HEK293 (cell line): ENCODE data around the gene RGL2.
A peak's percentile ranks its signal among the peaks of the same experiment; 100 is the strongest.

Experiments
- CTCF ChIA-PET: fragments of 350-600 bp; formaldehyde crosslinking; extraction: SDS; loops from one replicate; lab custom pipeline; 2021; ENCODE audit warnings: antibody characterized with exemption; lab: Yijun Ruan, JAX
- POLR2A ChIA-PET: fragments of 300-600 bp; formaldehyde crosslinking; extraction: SDS; loops from one replicate; lab custom pipeline; 2020; ENCODE audit warnings: antibody characterized with exemption, inconsistent platforms; lab: Yijun Ruan, JAX
- H3K27ac ChIP-seq: fragments of 200-500 bp; sonication (Bioruptor generic); 2 replicates; pipeline ENCODE4 v1.5.1; 2014; ENCODE audit warnings: low read depth, low read length, control low read depth, inconsistent platforms; ENCODE audit errors: extremely low read depth
- H3K36me3 ChIP-seq, 2 experiments: fragments of 200-500 bp in 1 of 2; sonication (Bioruptor generic) in 1 of 2; 1 replicate in 1 of 2; 2 replicates in 1 of 2; pipeline ENCODE4 v1.5.1; 2014 to 2017; ENCODE audit warnings: inconsistent platforms in 2 of 2, low read length in 2 of 2; ENCODE audit not compliant: control insufficient read depth in 2 of 2, insufficient read depth in 1 of 2
- H3K4me1 ChIP-seq: fragments of 200-500 bp; sonication (Bioruptor generic); 2 replicates; pipeline ENCODE4 v1.5.1; 2014; ENCODE audit warnings: mild to moderate bottlenecking, low read length, inconsistent platforms; ENCODE audit not compliant: control insufficient read depth, insufficient read depth
- H3K4me3 ChIP-seq: 2 replicates; pipeline ENCODE4 v1.5.1; 2011; ENCODE audit warnings: low read depth, mild to moderate bottlenecking, control low read depth, low read length, moderate library complexity
- H3K9me3 ChIP-seq: fragments of 200-500 bp; sonication (Bioruptor generic); 2 replicates; pipeline ENCODE4 v1.5.1; 2014; ENCODE audit warnings: low read depth, low read length, inconsistent platforms; ENCODE audit not compliant: control insufficient read depth, insufficient read depth
- EGR2 ChIP-seq: fragments of 450-650 bp; formaldehyde crosslinking; IDR thresholded peaks from 2 replicates; pipeline ENCODE4 v1.5.1; 2016; ENCODE audit warnings: low read depth, missing biosample characterization, missing genetic modification characterization
- GLIS2 ChIP-seq: fragments of 450-650 bp; formaldehyde crosslinking; IDR thresholded peaks from 2 replicates; pipeline ENCODE4 v1.5.1; 2016; ENCODE audit warnings: missing biosample characterization, missing genetic modification characterization
- MEIS1 ChIP-seq: sonication (generic); formaldehyde crosslinking; IDR thresholded peaks from 2 replicates; pipeline ENCODE4 v1.8.1; 2022; ENCODE audit warnings: missing genetic modification reagents, mild to moderate bottlenecking, borderline replicate concordance
- MZF1 ChIP-seq: fragments of 450-650 bp; formaldehyde crosslinking; IDR thresholded peaks from 2 replicates; pipeline ENCODE4 v1.5.1; 2017; ENCODE audit warnings: missing biosample characterization, missing genetic modification characterization, borderline replicate concordance
- TCF7L2 ChIP-seq: IDR thresholded peaks from 2 replicates; pipeline ENCODE4 v1.6.1; 2011; ENCODE audit warnings: low read depth, mild to moderate bottlenecking, inconsistent platforms, low read length, moderate library complexity, borderline replicate concordance
- ZBTB11 ChIP-seq: fragments of 450-650 bp; formaldehyde crosslinking; conservative IDR thresholded peaks from 2 replicates; pipeline ENCODE4 v1.5.1; 2016; ENCODE audit warnings: low read depth, missing biosample characterization, missing genetic modification characterization
- ZBTB17 ChIP-seq: fragments of 450-650 bp; formaldehyde crosslinking; IDR thresholded peaks from 2 replicates; pipeline ENCODE4 v1.5.1; 2016; ENCODE audit warnings: missing biosample characterization, missing genetic modification characterization
- ZNF121 ChIP-seq: fragments of 450-650 bp; formaldehyde crosslinking; IDR thresholded peaks from 2 replicates; pipeline ENCODE4 v1.5.1; 2016; ENCODE audit warnings: missing biosample characterization, missing genetic modification characterization
- ZNF133 ChIP-seq: fragments of 450-650 bp; formaldehyde crosslinking; IDR thresholded peaks from 2 replicates; pipeline ENCODE4 v1.5.1; 2016; ENCODE audit warnings: missing biosample characterization, missing genetic modification characterization
- ZNF148 ChIP-seq: fragments of 450-650 bp; formaldehyde crosslinking; IDR thresholded peaks from 2 replicates; pipeline ENCODE4 v1.5.0; 2017; ENCODE audit warnings: missing biosample characterization, missing genetic modification characterization, borderline replicate concordance
- ZNF26 ChIP-seq: fragments of 450-650 bp; formaldehyde crosslinking; IDR thresholded peaks from 2 replicates; pipeline ENCODE4 v1.5.1; 2016; ENCODE audit warnings: missing biosample characterization, missing genetic modification characterization
- ZNF324 ChIP-seq: fragments of 450-650 bp; formaldehyde crosslinking; IDR thresholded peaks from 2 replicates; pipeline ENCODE4 v1.5.1; 2016; ENCODE audit warnings: missing biosample characterization, missing genetic modification characterization
- ZNF544 ChIP-seq: fragments of 450-650 bp; formaldehyde crosslinking; IDR thresholded peaks from 2 replicates; pipeline ENCODE4 v1.5.0; 2017; ENCODE audit warnings: missing biosample characterization, missing genetic modification characterization
- ZNF560 ChIP-seq: fragments of 450-650 bp; formaldehyde crosslinking; IDR thresholded peaks from 2 replicates; pipeline ENCODE4 v1.5.1; 2017; ENCODE audit warnings: missing biosample characterization, missing genetic modification characterization, borderline replicate concordance
- ZNF654 ChIP-seq: fragments of 450-650 bp; formaldehyde crosslinking; IDR thresholded peaks from 2 replicates; pipeline ENCODE4 v1.5.1; 2016; ENCODE audit warnings: low read depth, missing biosample characterization, missing genetic modification characterization
- ZSCAN23 ChIP-seq: fragments of 450-650 bp; formaldehyde crosslinking; IDR thresholded peaks from 2 replicates; pipeline ENCODE4 v1.5.1; 2016; ENCODE audit warnings: missing biosample characterization, missing genetic modification characterization
- TF ChIP-seq, protein P1 (sequence below): fragments of 450-650 bp; formaldehyde crosslinking; conservative IDR thresholded peaks from 2 replicates; pipeline ENCODE4 v1.5.1; 2016; ENCODE audit warnings: low read depth, missing biosample characterization, missing genetic modification characterization
- TF ChIP-seq, protein P2 (sequence below): fragments of 450-650 bp; formaldehyde crosslinking; IDR thresholded peaks from 2 replicates; pipeline ENCODE4 v1.5.1; 2016; ENCODE audit warnings: missing biosample characterization, missing genetic modification characterization

The RGL2 gene

DNA sequence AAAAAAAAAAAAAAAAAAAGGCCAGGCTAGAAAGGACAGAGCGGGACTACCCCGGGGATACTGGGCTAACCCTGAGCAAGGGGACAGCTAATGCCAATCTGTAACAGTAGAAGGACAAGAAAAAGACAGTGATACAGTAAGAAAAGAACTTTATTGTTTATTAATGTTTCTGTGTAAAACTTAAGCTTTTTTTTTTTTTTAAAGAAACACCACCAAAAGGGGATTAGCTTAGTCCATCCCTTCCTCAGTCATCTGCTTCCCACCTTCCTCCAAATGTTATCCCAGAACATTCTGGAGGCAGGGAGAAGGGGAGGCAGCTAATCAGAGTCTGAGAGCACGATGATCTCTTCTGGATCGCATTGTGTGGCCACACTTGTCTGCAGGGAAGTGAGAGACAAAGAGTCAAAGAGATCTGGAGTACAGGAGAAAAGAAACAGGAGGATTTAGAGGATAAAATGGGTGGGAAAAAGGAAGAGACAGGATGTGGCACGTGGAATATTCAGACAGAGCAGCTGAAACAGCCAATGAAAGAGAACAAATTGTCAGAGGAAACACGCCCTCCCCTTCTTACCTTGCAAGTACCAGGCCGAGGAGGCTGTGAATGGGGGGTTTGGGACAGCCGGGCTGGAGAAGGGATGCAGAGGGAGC lies 19.8 kb upstream of the RGL2 start (continued):
- TF ChIP-seq MZF1 (peak; percentile 87; the same call in 1 of the 2 replicates), GLIS2 (tag by site-specific recombination) (no peak)
- TF ChIP-seq, protein P1, sequence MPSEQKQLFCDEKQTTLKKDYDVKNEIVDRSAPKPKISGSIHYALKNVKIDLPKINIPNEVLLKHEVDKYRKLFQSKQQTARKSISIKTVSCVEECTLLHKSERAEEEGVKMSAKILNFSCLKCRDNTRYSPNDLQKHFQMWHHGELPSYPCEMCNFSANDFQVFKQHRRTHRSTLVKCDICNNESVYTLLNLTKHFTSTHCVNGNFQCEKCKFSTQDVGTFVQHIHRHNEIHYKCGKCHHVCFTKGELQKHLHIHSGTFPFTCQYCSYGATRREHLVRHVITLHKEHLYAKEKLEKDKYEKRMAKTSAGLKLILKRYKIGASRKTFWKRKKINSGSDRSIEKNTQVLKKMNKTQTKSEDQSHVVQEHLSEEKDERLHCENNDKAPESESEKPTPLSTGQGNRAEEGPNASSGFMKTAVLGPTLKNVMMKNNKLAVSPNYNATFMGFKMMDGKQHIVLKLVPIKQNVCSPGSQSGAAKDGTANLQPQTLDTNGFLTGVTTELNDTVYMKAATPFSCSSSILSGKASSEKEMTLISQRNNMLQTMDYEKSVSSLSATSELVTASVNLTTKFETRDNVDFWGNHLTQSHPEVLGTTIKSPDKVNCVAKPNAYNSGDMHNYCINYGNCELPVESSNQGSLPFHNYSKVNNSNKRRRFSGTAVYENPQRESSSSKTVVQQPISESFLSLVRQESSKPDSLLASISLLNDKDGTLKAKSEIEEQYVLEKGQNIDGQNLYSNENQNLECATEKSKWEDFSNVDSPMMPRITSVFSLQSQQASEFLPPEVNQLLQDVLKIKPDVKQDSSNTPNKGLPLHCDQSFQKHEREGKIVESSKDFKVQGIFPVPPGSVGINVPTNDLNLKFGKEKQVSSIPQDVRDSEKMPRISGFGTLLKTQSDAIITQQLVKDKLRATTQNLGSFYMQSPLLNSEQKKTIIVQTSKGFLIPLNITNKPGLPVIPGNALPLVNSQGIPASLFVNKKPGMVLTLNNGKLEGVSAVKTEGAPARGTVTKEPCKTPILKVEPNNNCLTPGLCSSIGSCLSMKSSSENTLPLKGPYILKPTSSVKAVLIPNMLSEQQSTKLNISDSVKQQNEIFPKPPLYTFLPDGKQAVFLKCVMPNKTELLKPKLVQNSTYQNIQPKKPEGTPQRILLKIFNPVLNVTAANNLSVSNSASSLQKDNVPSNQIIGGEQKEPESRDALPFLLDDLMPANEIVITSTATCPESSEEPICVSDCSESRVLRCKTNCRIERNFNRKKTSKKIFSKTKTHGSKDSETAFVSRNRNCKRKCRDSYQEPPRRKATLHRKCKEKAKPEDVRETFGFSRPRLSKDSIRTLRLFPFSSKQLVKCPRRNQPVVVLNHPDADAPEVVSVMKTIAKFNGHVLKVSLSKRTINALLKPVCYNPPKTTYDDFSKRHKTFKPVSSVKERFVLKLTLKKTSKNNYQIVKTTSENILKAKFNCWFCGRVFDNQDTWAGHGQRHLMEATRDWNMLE (tag by site-specific recombination), result no peak
- TF ChIP-seq, protein P2, sequence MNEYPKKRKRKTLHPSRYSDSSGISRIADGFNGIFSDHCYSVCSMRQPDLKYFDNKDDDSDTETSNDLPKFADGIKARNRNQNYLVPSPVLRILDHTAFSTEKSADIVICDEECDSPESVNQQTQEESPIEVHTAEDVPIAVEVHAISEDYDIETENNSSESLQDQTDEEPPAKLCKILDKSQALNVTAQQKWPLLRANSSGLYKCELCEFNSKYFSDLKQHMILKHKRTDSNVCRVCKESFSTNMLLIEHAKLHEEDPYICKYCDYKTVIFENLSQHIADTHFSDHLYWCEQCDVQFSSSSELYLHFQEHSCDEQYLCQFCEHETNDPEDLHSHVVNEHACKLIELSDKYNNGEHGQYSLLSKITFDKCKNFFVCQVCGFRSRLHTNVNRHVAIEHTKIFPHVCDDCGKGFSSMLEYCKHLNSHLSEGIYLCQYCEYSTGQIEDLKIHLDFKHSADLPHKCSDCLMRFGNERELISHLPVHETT, result 0 out of 2 replicates have a peak, but pooled peaks have one; percentile 0

- Histone ChIP-seq H3K4me3 (peak within 1 kb of the TSS; percentile 58), H3K9me3 (no peaks in the 10 kb centered on the region), H3K36me3 (peaks cover 14 to 41% of the 10 kb centered on the region in 2 experiments), H3K27ac (peak within 1 kb of the TSS; percentile 35), H3K4me1 (peaks cover 25% of the 10 kb centered on the region)
- CTCF ChIA-PET, result interaction anchor here (0.6 to 2.9 kb wide), 13 partner anchors 14 to 272 kb away, joined by 3 to 21 read pairs (median 5); partner anchors contain the start of genes B3GALT4 and RGL2
- POLR2A ChIA-PET, result interaction anchor here (0.5 to 3.3 kb wide), 35 partner anchors 8 to 1652 kb away, joined by 3 to 57 read pairs (median 5); partner anchors contain the start of genes B3GALT4, CSNK2B, CUTA and KIFC1
- TF ChIP-seq ZBTB11 (tag by site-specific recombination), result no peak
- TF ChIP-seq ZNF324, result peak; percentile 56; the same call in 1 of the 2 replicates
- peak; percentile 93 for TF ChIP-seq ZBTB17
- peak; percentile 69 for TF ChIP-seq EGR2
- no peak for TF ChIP-seq ZSCAN23 (tag by site-specific recombination)
- TF ChIP-seq, protein P2, result peak; percentile 50
- TF ChIP-seq ZNF544 (tag by site-specific recombination), result no peak
- TF ChIP-seq ZNF654 (tag by site-specific recombination), result no peak
- TF ChIP-seq ZNF133 (tag by site-specific recombination), result no peak
- TF ChIP-seq TCF7L2, result no peak
- TF ChIP-seq ZNF148 (tag by site-specific recombination), result no peak
- no peak for TF ChIP-seq MEIS1 (CRISPR knock-in tag)
- no peak for TF ChIP-seq ZNF26
- no peak for TF ChIP-seq ZNF121 (tag by site-specific recombination)
- no peak for TF ChIP-seq ZNF560 (tag by site-specific recombination)
Observed at GRCh38 chr6:33317669-33318425, 19.1 kb upstream of the RGL2 start, which contains the start of gene ZBTB22. ZBTB22 (minus strand) TSS chr6:33317744; CDS start chr6:33316916, 828 bp downstream.
